Measurements from ENCODE around the gene PARD3.

Gene PARD3

DNA sequence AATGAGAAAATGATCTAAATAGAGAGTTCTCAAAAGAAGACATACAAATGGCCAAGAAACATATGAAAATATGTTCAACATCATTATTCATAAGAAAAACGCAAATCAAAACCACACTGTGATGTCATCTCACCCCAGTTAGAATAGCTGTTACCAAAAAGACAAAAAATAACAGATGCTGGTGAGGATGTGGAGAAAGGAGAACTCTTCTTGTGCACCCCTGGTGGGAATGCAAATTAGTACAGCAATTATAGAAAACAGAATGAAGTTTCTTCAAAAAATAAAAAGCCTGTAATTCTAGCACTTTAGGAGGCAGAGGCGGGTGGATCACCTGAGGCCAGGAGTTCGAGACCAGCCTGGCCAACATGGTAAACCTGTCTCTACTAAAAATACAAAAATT is 199.3 kb downstream of the PARD3 start:
- no peak overlapping the region for H3K27ac ChIP-seq
- TF ChIP-seq, protein P1, sequence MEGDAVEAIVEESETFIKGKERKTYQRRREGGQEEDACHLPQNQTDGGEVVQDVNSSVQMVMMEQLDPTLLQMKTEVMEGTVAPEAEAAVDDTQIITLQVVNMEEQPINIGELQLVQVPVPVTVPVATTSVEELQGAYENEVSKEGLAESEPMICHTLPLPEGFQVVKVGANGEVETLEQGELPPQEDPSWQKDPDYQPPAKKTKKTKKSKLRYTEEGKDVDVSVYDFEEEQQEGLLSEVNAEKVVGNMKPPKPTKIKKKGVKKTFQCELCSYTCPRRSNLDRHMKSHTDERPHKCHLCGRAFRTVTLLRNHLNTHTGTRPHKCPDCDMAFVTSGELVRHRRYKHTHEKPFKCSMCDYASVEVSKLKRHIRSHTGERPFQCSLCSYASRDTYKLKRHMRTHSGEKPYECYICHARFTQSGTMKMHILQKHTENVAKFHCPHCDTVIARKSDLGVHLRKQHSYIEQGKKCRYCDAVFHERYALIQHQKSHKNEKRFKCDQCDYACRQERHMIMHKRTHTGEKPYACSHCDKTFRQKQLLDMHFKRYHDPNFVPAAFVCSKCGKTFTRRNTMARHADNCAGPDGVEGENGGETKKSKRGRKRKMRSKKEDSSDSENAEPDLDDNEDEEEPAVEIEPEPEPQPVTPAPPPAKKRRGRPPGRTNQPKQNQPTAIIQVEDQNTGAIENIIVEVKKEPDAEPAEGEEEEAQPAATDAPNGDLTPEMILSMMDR (conservative IDR thresholded peaks at IDR 0.05; ENCODE audit: low read depth), result no peak
- CTCF ChIA-PET, result interaction anchor here (0.7 to 1.2 kb wide), 2 partner anchors 22 to 45 kb away, joined by 3 read pairs; no protein-coding TSS in a partner anchor
- POLR2A ChIA-PET (ENCODE audit: low non-redundant PET), result no interaction called here
- DNase-seq (ENCODE audit: low spot score), result no peak

DNA sequence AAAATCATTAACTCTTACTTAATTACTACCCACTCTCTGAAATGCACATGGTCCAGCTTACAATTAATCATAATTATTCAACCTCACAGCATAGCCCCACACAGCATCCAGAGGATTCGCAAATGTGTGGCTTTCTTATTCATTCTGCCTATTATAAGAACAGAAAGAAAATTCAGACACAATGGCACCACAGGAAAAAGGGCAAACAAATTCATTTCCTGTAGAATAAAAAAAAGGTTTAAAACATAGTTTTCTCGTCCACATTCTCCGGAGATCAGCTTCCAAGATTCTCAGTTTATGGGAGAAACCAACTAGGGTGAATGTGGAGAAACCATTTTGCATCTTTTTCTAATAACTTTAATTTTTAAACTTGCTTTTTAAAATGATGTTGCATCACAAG is 201.6 kb downstream of the PARD3 start:
- POLR2A ChIA-PET (ENCODE audit: low non-redundant PET), result no interaction called here
- H3K27ac ChIP-seq, result no peak overlapping the region
- CTCF ChIA-PET, result interaction anchor here (0.6 kb wide), 1 partner anchor 1253 kb away, joined by 4 read pairs; no protein-coding TSS in a partner anchor

DNA sequence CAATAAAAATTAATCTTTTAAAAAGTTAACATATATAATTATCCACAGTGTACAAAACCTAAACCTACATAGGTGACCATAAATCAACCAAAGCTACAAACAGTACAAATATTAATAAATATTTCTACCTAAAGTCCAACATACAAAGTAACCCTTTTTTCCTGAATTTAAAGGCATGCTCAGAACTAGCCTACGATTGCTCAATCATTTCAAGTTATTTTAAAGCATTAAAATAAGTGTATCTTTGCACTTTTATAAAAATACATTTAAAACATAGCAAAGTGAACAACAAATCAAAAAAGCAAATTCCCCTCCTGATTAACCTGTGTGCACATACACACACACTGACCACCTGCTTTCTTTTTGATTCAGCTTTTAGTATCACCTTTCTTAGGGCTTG is 202.2 kb downstream of the PARD3 start:
- ChIA-PET CTCF (interaction anchor here (0.6 kb wide), 1 partner anchor 1252 kb away, joined by 4 read pairs; no protein-coding TSS in a partner anchor), POLR2A (ENCODE audit: low non-redundant PET) (no interaction called here)
- DNase-seq (ENCODE audit: low spot score), result no peak
- TF ChIP-seq, protein P1 (conservative IDR thresholded peaks at IDR 0.05; ENCODE audit: low read depth), result no peak
- no peak overlapping the region for H3K27ac ChIP-seq

More for the DNA sequence above, 201.6 kb downstream of the PARD3 start:
- TF ChIP-seq, protein P1 (conservative IDR thresholded peaks at IDR 0.05; ENCODE audit: low read depth), result no peak
- no peak for DNase-seq (ENCODE audit: low spot score)

DNA sequence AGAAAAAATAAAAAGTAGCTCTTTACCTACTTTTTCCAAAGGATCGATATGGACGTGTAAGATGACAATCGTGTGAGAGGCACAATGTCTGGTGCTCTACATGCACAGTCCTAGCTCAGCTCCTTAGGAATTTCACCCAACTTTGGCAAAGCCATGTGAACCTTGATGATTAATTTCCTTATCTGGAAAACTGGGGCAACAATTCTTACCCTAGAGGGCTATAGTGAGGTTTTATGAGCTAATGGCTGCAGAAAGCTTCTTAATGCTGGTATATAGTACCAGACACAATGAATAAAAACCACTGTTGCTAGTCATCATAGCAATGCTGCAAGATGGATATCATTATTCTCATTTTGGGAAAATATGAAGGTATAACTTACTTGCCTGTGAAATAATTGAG is 202.7 kb downstream of the PARD3 start:
- CTCF ChIA-PET, result no interaction called here

DNA sequence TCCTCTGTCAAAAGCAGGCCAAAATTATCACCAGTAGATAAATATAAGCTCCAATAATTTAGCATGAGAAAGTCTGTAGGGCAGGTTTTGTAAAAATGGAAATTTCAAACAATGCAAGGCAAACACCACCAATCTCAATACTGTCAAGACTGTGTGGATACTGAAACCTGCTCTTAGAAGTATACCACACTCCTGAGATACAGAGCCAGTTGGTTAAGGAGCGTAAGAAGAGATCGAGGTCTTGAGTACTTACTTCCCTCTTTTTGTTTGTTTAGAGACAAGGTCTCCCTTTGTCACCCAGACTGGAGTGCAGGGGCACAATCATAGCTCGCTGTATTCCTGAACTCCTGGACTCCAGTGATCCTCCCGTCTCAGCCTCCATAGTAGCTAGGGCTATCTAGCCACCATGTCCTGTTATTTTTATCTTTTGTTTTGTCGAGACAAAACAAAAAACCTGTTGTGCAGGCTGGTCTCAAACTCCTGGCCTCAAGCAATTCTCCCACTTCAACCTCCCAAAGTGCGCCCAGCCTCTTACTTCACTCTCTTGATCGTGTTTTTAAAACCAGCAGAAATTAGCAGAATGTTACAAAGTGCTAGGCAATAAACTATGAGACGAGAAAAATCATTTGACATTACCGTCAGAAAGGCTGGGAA is 205.7 kb downstream of the PARD3 start:
- TF ChIP-seq, protein P1 (conservative IDR thresholded peaks at IDR 0.05; ENCODE audit: low read depth), result no peak
- H3K27ac ChIP-seq, result no peak overlapping the region
- POLR2A ChIA-PET (ENCODE audit: low non-redundant PET), result no interaction called here
- CTCF ChIA-PET, result no interaction called here
- DNase-seq (ENCODE audit: low spot score), result no peak

More for the DNA sequence above, 202.7 kb downstream of the PARD3 start:
- DNase-seq (ENCODE audit: low spot score), result no peak
- no peak overlapping the region for H3K27ac ChIP-seq
- POLR2A ChIA-PET (ENCODE audit: low non-redundant PET), result no interaction called here
- TF ChIP-seq, protein P1 (conservative IDR thresholded peaks at IDR 0.05; ENCODE audit: low read depth), result no peak

- DNase-seq (ENCODE audit: low spot score), result no peak
- CTCF ChIA-PET, result interaction anchor here (0.6 kb wide), 1 partner anchor 1146 kb away, joined by 3 read pairs; no protein-coding TSS in a partner anchor
- POLR2A ChIA-PET (ENCODE audit: low non-redundant PET), result no interaction called here
- H3K27ac ChIP-seq, result no peak overlapping the region
- TF ChIP-seq, protein P1 (conservative IDR thresholded peaks at IDR 0.05; ENCODE audit: low read depth), result no peak
Observed at GRCh38 chr10:34607894-34608293, 207.2 kb downstream of the PARD3 start.

All from RWPE1 (cell line).